ENCODE results near the gene CERS6. TPM values are rescaled to one million over a fixed set of nuclear protein-coding genes. Genes with fewer than 3 reads are reported as not detected.
"Not testable (repeated sequence)": the region's sequence is repeated elsewhere in the genome, so short reads cannot be mapped to it uniquely, and the experiment has no call there.

Gene CERS6
- total RNA-seq, result 21.8 and 23.9 TPM in 2 replicates

GRCh38 chr2:168455645-168456520 lies at the start of gene CERS6:
CERS6 (plus strand) TSS chr2:168456272; CDS start chr2:168456449, 177 bp downstream.
- peak; percentile 99 for DNase-seq (ENCODE audit: insufficient read length, low spot score, missing footprints)

GRCh38 chr2:168412301-168412700 lies 43.8 kb upstream of the CERS6 start:
- H3K4me3 ChIP-seq (ENCODE audit: insufficient read depth, low read length); H3K27me3 ChIP-seq (ENCODE audit: insufficient read depth, low read length); H3K4me1 ChIP-seq (ENCODE audit: insufficient read depth, low read length); H3K27ac ChIP-seq (ENCODE audit: low read depth, low read length); H2AFZ ChIP-seq (ENCODE audit: low read length); DNase-seq (ENCODE audit: insufficient read length, low spot score, missing footprints); H3K9me3 ChIP-seq (ENCODE audit: low read depth, low read length); H3K79me2 ChIP-seq (ENCODE audit: insufficient read depth, low read length); H4K20me1 ChIP-seq (ENCODE audit: insufficient read depth, low read length); H3K4me2 ChIP-seq (ENCODE audit: insufficient read depth, low read length); H3K36me3 ChIP-seq (ENCODE audit: insufficient read depth, low read length): not testable (repeated sequence)

More at GRCh38 chr2:168455645-168456520, at the start of gene CERS6:
- H3K36me3 ChIP-seq (ENCODE audit: insufficient read depth, low read length), result no peaks in the 10 kb centered on the region
- H3K27me3 ChIP-seq (ENCODE audit: insufficient read depth, low read length), result no peaks in the 10 kb centered on the region
- peak within 1 kb of the TSS; percentile 55 for H3K27ac ChIP-seq (ENCODE audit: low read depth, low read length)
- peak within 1 kb of the TSS; percentile 96 for H2AFZ ChIP-seq (ENCODE audit: low read length)
- peaks cover 34% of the 10 kb centered on the region for H3K79me2 ChIP-seq (ENCODE audit: insufficient read depth, low read length)
- H3K4me2 ChIP-seq (ENCODE audit: insufficient read depth, low read length), result peak within 1 kb of the TSS; percentile 91
- peak within 1 kb of the TSS; percentile 90 for H3K4me3 ChIP-seq (ENCODE audit: insufficient read depth, low read length)
- peaks cover 12% of the 10 kb centered on the region for H3K4me1 ChIP-seq (ENCODE audit: insufficient read depth, low read length)
- H3K9me3 ChIP-seq (ENCODE audit: low read depth, low read length), result no peaks in the 10 kb centered on the region
- TF ChIP-seq CTCF (IDR thresholded peaks at IDR 0.05; ENCODE audit: extremely low read depth, low read depth, low read length), result no peak
- H4K20me1 ChIP-seq (ENCODE audit: insufficient read depth, low read length), result peaks cover 16% of the 10 kb centered on the region

GRCh38 chr2:168413101-168413500 lies 43.0 kb upstream of the CERS6 start:
- H3K4me1 ChIP-seq (ENCODE audit: insufficient read depth, low read length); H3K27ac ChIP-seq (ENCODE audit: low read depth, low read length); H4K20me1 ChIP-seq (ENCODE audit: insufficient read depth, low read length); H3K9me3 ChIP-seq (ENCODE audit: low read depth, low read length); H3K36me3 ChIP-seq (ENCODE audit: insufficient read depth, low read length); H2AFZ ChIP-seq (ENCODE audit: low read length); H3K27me3 ChIP-seq (ENCODE audit: insufficient read depth, low read length); H3K4me3 ChIP-seq (ENCODE audit: insufficient read depth, low read length); H3K79me2 ChIP-seq (ENCODE audit: insufficient read depth, low read length); H3K4me2 ChIP-seq (ENCODE audit: insufficient read depth, low read length); DNase-seq (ENCODE audit: insufficient read length, low spot score, missing footprints): not testable (repeated sequence)

- DNase-seq (ENCODE audit: insufficient read length, low spot score, missing footprints), result no peak
- no peak overlapping the region for H3K27ac ChIP-seq (ENCODE audit: low read depth, low read length)
- H3K4me1 ChIP-seq (ENCODE audit: insufficient read depth, low read length), result no peaks in the 10 kb centered on the region
- no peaks in the 10 kb centered on the region for H3K27me3 ChIP-seq (ENCODE audit: insufficient read depth, low read length)
- H3K79me2 ChIP-seq (ENCODE audit: insufficient read depth, low read length), result no peaks in the 10 kb centered on the region
- H2AFZ ChIP-seq (ENCODE audit: low read length), result no peak overlapping the region
- H3K4me2 ChIP-seq (ENCODE audit: insufficient read depth, low read length), result no peak overlapping the region
- no peak overlapping the region for H3K4me3 ChIP-seq (ENCODE audit: insufficient read depth, low read length)
- H3K36me3 ChIP-seq (ENCODE audit: insufficient read depth, low read length), result no peaks in the 10 kb centered on the region
- H3K9me3 ChIP-seq (ENCODE audit: low read depth, low read length), result no peaks in the 10 kb centered on the region
- no peak for TF ChIP-seq CTCF (IDR thresholded peaks at IDR 0.05; ENCODE audit: extremely low read depth, low read depth, low read length)
- no peaks in the 10 kb centered on the region for H4K20me1 ChIP-seq (ENCODE audit: insufficient read depth, low read length)
Observed at GRCh38 chr2:168416555-168416954, 39.5 kb upstream of the CERS6 start.

GRCh38 chr2:168422584-168422983 lies 33.5 kb upstream of the CERS6 start:
- Histone ChIP-seq H3K4me3 (ENCODE audit: insufficient read depth, low read length) (no peak overlapping the region), H3K27ac (ENCODE audit: low read depth, low read length) (no peak overlapping the region), H4K20me1 (ENCODE audit: insufficient read depth, low read length) (no peaks in the 10 kb centered on the region), H3K4me2 (ENCODE audit: insufficient read depth, low read length) (no peak overlapping the region), H3K4me1 (ENCODE audit: insufficient read depth, low read length) (no peaks in the 10 kb centered on the region), H3K36me3 (ENCODE audit: insufficient read depth, low read length) (no peaks in the 10 kb centered on the region), H3K79me2 (ENCODE audit: insufficient read depth, low read length) (no peaks in the 10 kb centered on the region), H2AFZ (ENCODE audit: low read length) (no peak overlapping the region), H3K9me3 (ENCODE audit: low read depth, low read length) (no peaks in the 10 kb centered on the region), H3K27me3 (ENCODE audit: insufficient read depth, low read length) (no peaks in the 10 kb centered on the region)
- no peak for DNase-seq (ENCODE audit: insufficient read length, low spot score, missing footprints)
- no peak for TF ChIP-seq CTCF (IDR thresholded peaks at IDR 0.05; ENCODE audit: extremely low read depth, low read depth, low read length)

All from osteoblast (primary cell).